Muscle layer of duodenum (tissue), 2 donors: ENCODE results near the gene SLC41A3.

Experiments used
- H3K27ac ChIP-seq: one replicate; pipeline ENCODE4 v1.7.0; 2013; ENCODE audit warnings: mild to moderate bottlenecking, low read length
- H3K27me3 ChIP-seq: one replicate; pipeline ENCODE4 v1.7.0; 2013; ENCODE audit warnings: low read depth, mild to moderate bottlenecking, control low read depth, low read length
- H3K36me3 ChIP-seq, 2 donors: one replicate each; pipeline ENCODE4 v1.7.0; 2013; ENCODE audit warnings: low read length in 2 of 2, control low read depth in 1 of 2, mild to moderate bottlenecking in 1 of 2; ENCODE audit not compliant: insufficient read depth in 2 of 2, control insufficient read depth in 1 of 2
- H3K4me1 ChIP-seq, 2 donors: one replicate each; pipeline ENCODE4 v1.7.0; 2013; ENCODE audit warnings: low read length in 2 of 2, mild to moderate bottlenecking in 2 of 2, control low read depth in 1 of 2, moderate library complexity in 1 of 2; ENCODE audit not compliant: insufficient read depth in 2 of 2, control insufficient read depth in 1 of 2
- H3K4me3 ChIP-seq, 2 donors: one replicate each; pipeline ENCODE4 v1.7.0; 2013; ENCODE audit warnings: low read length in 2 of 2, low read depth in 1 of 2, mild to moderate bottlenecking in 1 of 2
- H3K9me3 ChIP-seq, 2 donors: one replicate each; pipeline ENCODE4 v1.7.0; 2013; ENCODE audit warnings: low read length in 2 of 2, control low read depth in 1 of 2, mild to moderate bottlenecking in 1 of 2; ENCODE audit not compliant: control insufficient read depth in 1 of 2
- donor health status: healthy.

SLC41A3 gene

DNA sequence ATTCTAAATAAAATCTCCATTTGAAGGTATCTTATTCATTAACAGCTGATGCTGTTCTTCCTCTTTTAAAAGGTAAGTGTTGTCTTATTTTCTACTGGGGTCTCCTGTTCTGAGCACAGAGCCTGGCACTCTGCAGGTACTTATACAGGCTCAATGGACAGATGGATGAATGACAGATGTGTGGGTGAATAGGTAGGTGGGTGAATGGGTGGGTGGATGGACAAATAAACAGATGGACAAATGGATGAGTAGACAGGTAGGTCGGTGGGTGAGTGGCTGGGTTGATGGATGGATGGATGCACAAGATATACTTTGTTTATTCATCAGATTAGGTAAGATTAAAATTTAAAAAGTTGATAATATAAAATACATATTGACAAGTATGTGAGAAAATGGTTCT is 53.5 kb downstream of the SLC41A3 start:
- H3K27ac ChIP-seq, result no peak overlapping the region
- H3K9me3 ChIP-seq, result no peaks in the 10 kb centered on the region
- peaks cover 4 to 38% of the 10 kb centered on the region in 2 donors for H3K36me3 ChIP-seq

GRCh38 chr3:126029241-126029640 is 54.7 kb downstream of the SLC41A3 start:
- Histone ChIP-seq H3K4me1 (no peaks in the 10 kb centered on the region), H3K27me3 (no peaks in the 10 kb centered on the region), H3K36me3 (peaks cover 9 to 49% of the 10 kb centered on the region in 2 donors), H3K4me3 (no peak overlapping the region), H3K9me3 (no peaks in the 10 kb centered on the region), H3K27ac (no peak overlapping the region)

More for the DNA sequence above, 53.5 kb downstream of the SLC41A3 start:
- Histone ChIP-seq H3K4me3 (no peak overlapping the region), H3K27me3 (no peaks in the 10 kb centered on the region), H3K4me1 (no peaks in the 10 kb centered on the region)

GRCh38 chr3:126028096-126028495 is 55.8 kb downstream of the SLC41A3 start:
- H3K4me3 ChIP-seq, result no peak overlapping the region
- H3K4me1 ChIP-seq, result no peaks in the 10 kb centered on the region
- peaks cover 15 to 54% of the 10 kb centered on the region in 2 donors for H3K36me3 ChIP-seq
- H3K27ac ChIP-seq, result no peak overlapping the region
- no peaks in the 10 kb centered on the region for H3K27me3 ChIP-seq
- H3K9me3 ChIP-seq, result no peaks in the 10 kb centered on the region

GRCh38 chr3:126026761-126027160 is 57.2 kb downstream of the SLC41A3 start:
- Histone ChIP-seq H3K4me3 (no peak overlapping the region), H3K4me1 (no peaks in the 10 kb centered on the region), H3K27ac (no peak overlapping the region), H3K36me3 (peaks cover 13 to 57% of the 10 kb centered on the region in 2 donors), H3K27me3 (no peaks in the 10 kb centered on the region), H3K9me3 (no peaks in the 10 kb centered on the region)

DNA sequence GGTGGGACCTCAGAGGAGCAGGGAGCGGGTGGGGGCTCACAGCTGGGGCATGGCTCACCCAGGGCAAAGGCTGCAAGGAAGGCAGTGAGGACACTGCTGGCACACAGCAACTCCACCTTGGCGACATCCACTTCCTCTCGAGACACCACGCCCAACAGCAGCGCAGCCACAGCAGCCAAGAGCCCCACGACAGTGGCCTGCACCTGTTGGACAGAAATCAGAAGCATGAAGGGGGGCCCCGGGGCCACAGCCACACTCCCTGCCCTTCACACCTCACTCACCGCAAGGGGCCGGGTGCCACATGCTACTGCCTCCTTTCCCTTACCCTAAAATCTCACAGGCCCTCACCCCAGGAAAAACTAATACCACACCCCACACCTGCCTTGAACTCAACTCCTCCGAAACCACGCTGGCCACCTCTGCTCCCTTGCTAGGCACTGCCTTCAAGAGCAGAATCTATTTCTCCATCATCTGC is 57.6 kb downstream of the SLC41A3 start:
- peaks cover 13 to 57% of the 10 kb centered on the region in 2 donors for H3K36me3 ChIP-seq
- H3K27ac ChIP-seq, result no peak overlapping the region
- no peak overlapping the region for H3K4me3 ChIP-seq
- H3K9me3 ChIP-seq, result no peaks in the 10 kb centered on the region
- no peaks in the 10 kb centered on the region for H3K27me3 ChIP-seq
- H3K4me1 ChIP-seq, result no peaks in the 10 kb centered on the region

DNA sequence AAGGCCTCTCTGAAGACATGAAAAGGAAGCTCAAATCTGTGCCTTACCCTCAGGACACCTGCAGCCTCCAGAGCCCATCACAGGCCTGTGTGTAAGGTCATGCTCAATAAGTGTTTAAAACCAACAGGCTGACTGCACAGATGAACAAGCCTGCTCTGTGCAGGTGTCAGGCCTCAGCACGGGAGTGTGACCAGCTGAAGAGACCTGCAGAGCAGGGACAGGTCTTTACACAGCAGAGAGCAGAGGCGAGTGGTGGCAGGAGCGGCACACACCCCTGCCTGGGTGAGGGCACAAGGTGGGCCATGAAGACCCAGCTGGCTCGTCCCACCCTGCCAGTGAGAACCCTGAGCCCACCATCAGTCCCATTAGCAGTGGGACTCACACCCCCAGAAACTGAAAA is 58.1 kb downstream of the SLC41A3 start:
- Histone ChIP-seq H3K36me3 (peaks cover 13 to 57% of the 10 kb centered on the region in 2 donors), H3K27ac (no peak overlapping the region), H3K9me3 (no peaks in the 10 kb centered on the region), H3K4me3 (no peak overlapping the region), H3K4me1 (no peaks in the 10 kb centered on the region), H3K27me3 (no peaks in the 10 kb centered on the region)

- no peak overlapping the region for H3K4me3 ChIP-seq
- H3K9me3 ChIP-seq, result no peaks in the 10 kb centered on the region
- peaks cover 13 to 59% of the 10 kb centered on the region in 2 donors for H3K36me3 ChIP-seq
Observed at GRCh38 chr3:126025116-126025729, 58.7 kb downstream of the SLC41A3 start.

GRCh38 chr3:126024049-126024854 is 59.7 kb downstream of the SLC41A3 start:
- Histone ChIP-seq H3K4me3 (no peak overlapping the region), H3K27me3 (no peaks in the 10 kb centered on the region), H3K27ac (no peak overlapping the region), H3K36me3 (peaks cover 13 to 59% of the 10 kb centered on the region in 2 donors), H3K4me1 (no peaks in the 10 kb centered on the region), H3K9me3 (no peaks in the 10 kb centered on the region)

More at GRCh38 chr3:126025116-126025729, 58.7 kb downstream of the SLC41A3 start:
- Histone ChIP-seq H3K4me1 (no peaks in the 10 kb centered on the region), H3K27me3 (no peaks in the 10 kb centered on the region), H3K27ac (no peak overlapping the region)

DNA sequence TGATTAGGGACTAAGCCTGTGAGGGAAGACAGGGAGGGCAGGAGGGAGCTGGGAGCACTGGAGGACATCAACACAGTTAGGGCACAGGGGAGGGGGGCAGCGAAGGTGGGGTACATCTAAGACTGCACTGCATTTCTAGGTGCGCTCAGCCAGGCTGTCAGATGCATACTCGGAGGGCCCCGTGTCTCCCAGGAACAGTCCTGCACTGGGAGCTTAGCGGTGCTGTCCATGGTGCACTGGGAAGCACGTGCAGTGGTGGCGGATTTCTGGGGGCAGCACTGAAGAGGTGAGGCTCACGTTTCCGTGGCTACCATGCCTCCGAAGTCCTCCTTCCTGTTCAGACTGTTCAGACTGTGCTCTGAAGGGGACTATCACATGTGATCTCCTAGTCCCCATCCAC is 60.5 kb downstream of the SLC41A3 start:
- Histone ChIP-seq H3K4me3 (no peak overlapping the region), H3K36me3 (peaks cover 13 to 53% of the 10 kb centered on the region in 2 donors), H3K27me3 (no peaks in the 10 kb centered on the region), H3K9me3 (no peaks in the 10 kb centered on the region), H3K4me1 (no peaks in the 10 kb centered on the region), H3K27ac (no peak overlapping the region)

DNA sequence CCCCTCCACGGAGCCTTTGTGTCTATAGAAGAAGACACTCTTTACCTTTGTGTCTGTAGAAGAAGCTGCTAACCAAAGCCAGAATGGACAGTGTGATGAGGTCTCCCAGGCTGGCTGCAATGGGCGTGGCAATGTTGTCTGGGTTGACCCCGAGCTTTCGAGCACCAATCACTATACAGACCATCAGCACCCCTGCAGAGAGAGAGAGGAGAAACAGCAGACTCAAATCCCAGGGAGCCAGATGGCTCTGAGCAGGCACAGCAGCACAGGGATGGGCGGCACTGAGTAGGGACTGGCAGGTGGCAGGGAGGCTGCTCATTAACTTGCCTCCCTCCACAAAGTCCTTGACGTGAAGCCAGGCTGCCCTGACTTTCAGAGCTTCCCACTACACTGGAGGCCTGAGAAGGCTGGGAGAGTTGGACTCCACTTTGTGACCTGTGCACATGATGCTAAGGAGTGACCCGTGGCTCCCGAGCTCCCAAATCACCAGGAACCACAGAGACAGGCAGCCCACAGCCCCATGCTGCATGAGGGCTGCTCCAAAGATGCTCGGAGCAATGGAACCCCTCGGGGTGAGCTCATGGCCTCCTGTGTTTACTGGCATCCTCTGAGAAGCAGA is 61.1 kb downstream of the SLC41A3 start:
- Histone ChIP-seq H3K9me3 (no peaks in the 10 kb centered on the region), H3K27me3 (no peaks in the 10 kb centered on the region), H3K4me1 (no peaks in the 10 kb centered on the region), H3K36me3 (peaks cover 13 to 49% of the 10 kb centered on the region in 2 donors), H3K27ac (no peak overlapping the region), H3K4me3 (no peak overlapping the region)

- H3K27ac ChIP-seq, result no peak overlapping the region
- H3K36me3 ChIP-seq, result peaks cover 13 to 43% of the 10 kb centered on the region in 2 donors
- H3K9me3 ChIP-seq, result no peaks in the 10 kb centered on the region
- H3K4me1 ChIP-seq, result no peaks in the 10 kb centered on the region
- H3K4me3 ChIP-seq, result no peak overlapping the region
- no peaks in the 10 kb centered on the region for H3K27me3 ChIP-seq
Observed at GRCh38 chr3:126021702-126022101, 62.2 kb downstream of the SLC41A3 start.
